Endothelial cell of umbilical vein (primary cell): ENCODE measurements around the gene ZMYND11.

Experiments
- CTCF ChIP-seq, 2 donors: IDR thresholded peaks; 1 replicate in 1 of 2; 2 replicates in 1 of 2; pipeline ENCODE4 v1.5.1; 2011; ENCODE audit warnings: low read length in 2 of 2, mild to moderate bottlenecking in 2 of 2, moderate library complexity in 2 of 2, control low read depth in 1 of 2, inconsistent platforms in 1 of 2, low read depth in 1 of 2; ENCODE audit not compliant: insufficient read depth in 1 of 2; ENCODE audit errors: extremely low read depth in 1 of 2
- EZH2 ChIP-seq: IDR thresholded peaks from 2 replicates; pipeline ENCODE4 v1.6.1; 2012; ENCODE audit warnings: borderline replicate concordance, low read depth, mild to moderate bottlenecking, moderate library complexity, low read length, inconsistent platforms; ENCODE audit not compliant: severe bottlenecking
- FOS ChIP-seq: IDR thresholded peaks from 2 replicates; pipeline ENCODE4 v1.6.1; 2011; ENCODE audit warnings: mild to moderate bottlenecking, low read length, moderate library complexity, borderline replicate concordance; ENCODE audit not compliant: insufficient read depth
- GATA2 ChIP-seq: IDR thresholded peaks from 2 replicates; pipeline ENCODE4 v1.7.0; 2011; ENCODE audit warnings: low read depth, mild to moderate bottlenecking, moderate library complexity, mixed read lengths, low read length; ENCODE audit not compliant: insufficient read length, insufficient read depth
- POLR2A ChIP-seq: IDR thresholded peaks from 2 replicates; pipeline ENCODE4 v1.6.1; 2012; ENCODE audit warnings: low read depth, mild to moderate bottlenecking, control low read depth, low read length
- POLR2AphosphoS5 ChIP-seq: IDR thresholded peaks from 2 replicates; pipeline ENCODE4 v1.6.1; 2012; ENCODE audit warnings: low read depth, mild to moderate bottlenecking, control low read depth, low read length, moderate library complexity; ENCODE audit not compliant: insufficient read depth

- TF ChIP-seq CTCF (IDR thresholded peaks at IDR 0.05; ENCODE audit: extremely low read depth in 1 of 2, insufficient read depth in 1 of 2, low read depth in 1 of 2, low read length in 2 of 2) (no peak), GATA2 (no peak), FOS (no peak), POLR2A (no peak), EZH2 (no peak), POLR2AphosphoS5 (no peak)
Observed at GRCh38 chr10:299512-299911, 164.3 kb downstream of the ZMYND11 start.
